ENCODE results near the gene ABHD16A.

ABHD16A gene

DNA sequence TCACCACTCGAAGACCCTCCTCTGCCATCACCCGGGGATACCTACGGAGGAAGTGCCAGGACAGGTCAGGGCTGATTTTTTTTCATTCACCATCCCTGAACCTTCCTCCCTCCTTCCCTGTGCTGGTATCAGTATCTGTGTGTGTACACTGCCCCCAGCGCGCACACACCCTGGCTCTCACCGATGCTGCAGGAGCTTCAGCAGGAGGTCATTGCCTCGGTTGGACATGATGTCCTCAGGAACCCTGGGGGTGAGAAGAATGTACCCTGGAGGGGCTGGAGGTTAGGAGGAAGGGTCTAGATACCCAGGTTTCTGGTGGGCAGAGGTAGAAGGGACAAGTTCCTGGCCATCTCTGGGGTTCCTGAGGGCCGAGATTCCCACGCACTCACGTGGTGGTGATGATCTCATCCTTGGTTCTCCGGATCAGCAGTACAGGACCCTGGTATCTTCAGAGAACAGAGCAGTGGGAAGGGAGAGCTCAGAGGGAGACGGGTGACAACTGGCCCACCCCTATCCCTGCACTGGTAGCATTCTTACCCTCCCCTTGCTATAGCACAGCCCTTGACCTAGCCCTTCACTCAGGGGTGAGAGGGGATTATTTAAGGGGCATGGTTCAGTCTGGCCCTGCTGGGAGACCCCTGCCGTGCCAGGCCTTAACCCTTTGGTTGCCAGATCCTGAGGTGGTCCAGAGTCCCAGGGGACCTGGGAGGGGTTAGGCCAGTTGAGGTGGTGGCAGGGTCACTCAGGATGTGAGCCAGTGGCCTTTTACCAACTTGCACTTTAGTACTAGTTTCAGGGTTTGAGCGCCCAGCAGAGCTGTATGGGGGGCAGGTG is 15.0 kb downstream of the ABHD16A start:
- no peak for DNase-seq

DNA sequence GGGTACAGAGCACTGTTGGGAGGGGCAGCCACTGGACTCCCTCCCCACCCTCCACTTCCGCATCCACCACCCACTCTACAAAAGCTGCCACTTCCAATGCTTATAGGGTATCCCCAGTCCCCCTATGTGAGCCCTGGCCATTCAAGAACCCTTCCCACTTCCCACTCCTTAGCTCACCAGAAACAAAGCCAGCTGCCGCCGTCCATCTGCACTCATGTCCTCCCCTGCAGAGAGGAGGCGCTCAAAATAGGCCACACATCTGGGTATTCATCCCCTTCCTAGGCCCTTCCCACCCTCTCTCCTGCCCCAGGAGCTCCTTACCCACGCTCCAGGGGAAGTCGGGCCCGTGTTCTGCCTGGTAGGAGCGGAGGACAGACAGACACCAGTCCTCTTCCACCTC is 15.8 kb downstream of the ABHD16A start:
- no peak for DNase-seq

DNA sequence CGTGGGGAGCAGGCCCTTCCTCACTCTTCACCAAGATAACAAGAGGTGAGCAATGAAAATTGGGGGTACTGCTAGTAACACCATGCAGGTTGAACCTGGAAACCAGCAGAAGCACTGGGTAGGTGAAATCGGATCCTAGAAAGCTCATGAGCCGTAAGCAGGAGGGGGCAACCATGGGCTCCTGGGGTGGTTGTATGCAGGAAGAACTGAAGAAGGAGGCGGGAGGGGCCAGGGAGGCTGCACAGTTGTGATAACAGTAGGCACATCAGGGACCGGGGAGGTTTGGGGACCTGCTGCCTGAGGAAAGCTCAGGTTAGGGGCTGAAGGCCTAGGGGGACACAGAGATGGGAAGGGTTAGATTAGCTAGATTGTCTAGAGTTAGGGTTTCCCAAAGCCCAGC is 16.6 kb downstream of the ABHD16A start:
- DNase-seq, result no peak

DNA sequence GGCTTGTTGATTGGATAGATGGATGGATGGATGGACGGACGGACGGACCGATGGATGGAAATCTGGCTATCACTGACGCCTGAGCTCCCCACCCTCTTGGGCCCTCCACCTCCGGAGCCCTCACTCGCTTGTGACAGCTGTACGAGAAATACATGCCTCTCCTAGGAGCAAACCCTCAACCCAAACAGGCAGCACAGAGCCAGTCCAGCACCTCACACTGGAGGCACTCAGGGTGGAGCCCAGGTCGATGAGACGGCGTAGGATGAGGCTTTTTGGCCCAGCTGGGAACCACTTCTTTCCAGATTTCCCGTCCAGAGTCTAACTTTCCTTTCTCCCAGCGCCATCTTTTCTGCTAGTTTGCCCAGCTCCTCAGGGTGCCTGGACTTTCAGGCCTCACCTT is 19.5 kb downstream of the ABHD16A start:
- no peak for DNase-seq

DNA sequence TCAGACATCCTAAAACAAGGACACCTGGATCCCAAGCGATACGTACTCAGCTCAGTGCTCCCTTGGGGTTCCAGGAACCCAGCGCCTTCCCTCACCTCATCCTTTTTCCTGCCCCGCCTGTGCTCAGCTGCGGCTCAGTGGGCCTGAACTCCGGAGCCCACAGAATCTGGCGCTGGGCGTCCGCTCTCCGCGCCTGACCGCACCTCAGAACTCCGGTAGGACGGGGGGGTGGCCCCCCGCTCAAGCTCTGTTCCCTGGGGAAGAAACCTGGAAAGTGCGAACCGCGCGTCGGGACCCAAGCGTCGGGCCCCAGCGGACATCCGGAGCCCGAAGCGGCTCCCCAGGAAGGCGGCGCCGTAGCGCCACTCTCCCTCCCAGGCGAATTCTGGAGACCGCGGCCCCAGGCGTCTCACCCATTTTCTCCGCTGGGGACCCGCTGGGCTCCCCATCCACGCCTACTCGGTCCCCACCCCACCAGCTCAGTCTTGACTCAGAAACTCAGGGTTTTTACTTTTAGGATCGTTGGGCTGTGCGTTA is 21.9 kb downstream of the ABHD16A start:
- DNase-seq, result no peak

DNA sequence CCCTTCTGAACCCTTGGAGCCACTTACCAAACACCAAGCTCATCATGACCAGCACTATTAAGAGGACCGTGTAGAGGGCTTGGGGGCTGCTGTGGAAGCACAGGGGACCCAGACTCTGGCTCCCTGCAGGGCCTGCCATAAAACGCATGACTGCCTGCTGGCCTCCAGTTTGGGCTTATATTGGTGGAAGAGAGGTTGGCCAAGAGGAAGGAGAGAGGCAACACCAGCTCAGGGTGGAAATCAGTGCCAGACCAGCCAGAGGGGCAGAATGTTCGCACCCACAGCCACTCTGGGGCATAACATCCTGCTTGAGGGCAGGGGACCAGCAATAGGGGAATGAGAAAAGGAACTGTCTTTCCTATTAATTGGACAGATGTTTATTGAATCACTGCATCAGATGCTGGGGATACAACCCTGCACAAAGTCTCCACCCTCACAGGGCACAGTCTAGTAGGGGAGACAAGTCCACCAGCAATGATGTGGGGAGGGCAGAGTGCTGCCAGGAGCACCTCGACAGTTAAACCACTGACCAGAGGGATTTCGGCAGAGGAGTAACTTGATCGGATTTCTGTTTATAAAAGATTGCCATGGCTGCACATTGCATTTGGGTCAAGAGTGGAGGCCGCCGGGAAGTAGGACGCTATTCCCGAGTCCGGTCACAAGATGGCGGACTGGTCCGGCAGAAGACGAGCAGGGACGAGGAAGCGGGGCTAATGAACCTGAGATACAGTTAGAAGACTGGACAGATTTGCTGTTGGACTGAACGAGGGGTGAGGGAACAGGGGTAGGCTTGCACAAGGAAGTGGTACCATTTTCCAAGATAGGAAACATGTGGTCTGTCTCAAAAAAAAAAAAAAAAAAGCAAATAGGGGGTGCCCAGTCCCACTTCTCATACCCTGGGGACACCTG is 22.6 kb downstream of the ABHD16A start, which contains the start of gene LY6G5C:
TSS of gene LY6G5C (minus strand) at position 842 of the 909 bp plus-strand sequence. CDS start at position 148, 694 bp downstream.
- peak; percentile 88 for DNase-seq

DNA sequence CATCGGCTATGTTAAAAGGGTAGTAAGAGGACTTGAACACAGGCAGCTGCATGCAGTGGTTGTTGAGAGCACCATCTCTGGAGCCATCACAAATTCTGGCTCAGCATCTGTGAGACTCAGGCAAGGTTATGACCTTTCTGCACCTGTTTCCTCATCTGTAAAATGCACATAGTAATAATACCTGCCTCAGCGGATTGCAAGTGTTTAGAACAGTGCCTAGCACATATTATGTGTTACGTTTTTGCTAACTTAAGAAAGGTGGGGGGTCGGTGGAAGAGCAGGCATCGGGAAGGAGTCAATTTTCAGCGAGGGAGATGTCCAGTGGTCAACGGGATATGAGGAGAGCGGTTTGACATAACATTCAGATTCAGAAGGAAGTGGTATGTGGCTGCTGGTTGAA is 25.2 kb downstream of the ABHD16A start:
- no peak for DNase-seq

DNA sequence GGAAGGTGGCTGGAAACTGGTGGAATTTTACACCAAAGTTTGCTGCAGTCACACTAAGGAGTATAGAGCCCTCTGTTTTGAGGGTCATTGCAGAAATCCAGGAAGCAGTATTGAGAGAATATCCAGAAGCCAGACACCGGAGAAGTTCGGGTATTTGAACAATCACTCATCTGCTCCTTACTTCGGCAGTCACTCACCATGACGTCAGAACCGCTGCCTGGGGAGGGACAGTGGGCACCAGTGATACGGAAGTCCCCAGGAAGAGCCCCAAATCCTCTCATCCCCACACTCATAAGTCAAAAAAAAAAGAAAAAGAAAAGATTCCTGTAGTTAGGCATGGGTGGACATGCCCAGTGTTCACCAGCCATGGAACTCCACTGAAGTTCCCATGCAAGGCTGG is 26.2 kb downstream of the ABHD16A start:
- DNase-seq, result no peak

DNA sequence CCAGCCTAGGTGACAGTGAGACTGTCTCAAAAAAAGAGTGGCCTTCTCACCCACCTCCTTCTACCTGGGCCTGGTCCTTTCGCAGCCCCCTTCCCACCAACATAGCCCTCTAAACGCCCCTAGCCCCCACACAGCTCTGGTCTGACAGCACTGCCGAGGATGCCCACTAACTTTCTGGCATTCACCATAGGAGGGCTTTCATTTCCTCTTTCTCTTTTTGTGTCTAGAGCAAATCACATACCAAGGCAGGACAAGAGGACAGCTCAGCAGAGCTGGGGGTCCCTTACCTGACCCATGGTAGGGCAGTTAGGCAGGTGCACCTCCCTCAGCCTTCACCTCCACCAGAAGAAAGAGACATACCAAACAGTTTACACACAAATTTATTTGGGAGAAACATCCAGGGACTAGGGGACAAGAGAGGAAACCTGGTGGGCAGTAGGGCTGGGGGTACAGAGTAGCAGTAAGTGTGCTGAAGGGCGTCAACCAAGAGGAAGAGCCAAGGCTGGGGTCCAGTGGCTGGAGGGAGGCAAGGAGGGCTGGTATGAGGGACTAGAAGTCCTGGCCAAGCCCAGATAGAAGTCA is 26.7 kb downstream of the ABHD16A start:
- no peak for DNase-seq

DNA sequence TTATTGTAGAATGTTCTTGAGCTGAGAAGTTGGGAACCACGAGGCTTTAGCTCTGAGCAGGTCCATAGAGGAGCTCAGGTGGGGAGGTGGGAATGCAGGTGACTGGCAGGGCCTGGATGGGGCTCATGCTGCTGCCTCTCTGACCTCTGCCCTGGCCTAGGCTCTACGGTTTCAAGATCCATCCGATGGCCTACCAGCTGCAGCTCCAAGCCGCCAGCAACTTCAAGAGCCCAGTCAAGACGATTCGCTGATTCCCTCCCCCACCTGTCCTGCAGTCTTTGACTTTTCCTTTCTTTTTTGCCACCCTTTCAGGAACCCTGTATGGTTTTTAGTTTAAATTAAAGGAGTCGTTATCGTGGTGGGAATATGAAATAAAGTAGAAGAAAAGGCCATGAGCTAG is 33.4 kb downstream of the ABHD16A start, which contains the start of gene LY6G5B:
TSS of gene LY6G5B (plus strand) at position 301 of the 400 bp plus-strand sequence. CDS start 975 bp downstream, outside the sequence.
- no peak for DNase-seq

DNA sequence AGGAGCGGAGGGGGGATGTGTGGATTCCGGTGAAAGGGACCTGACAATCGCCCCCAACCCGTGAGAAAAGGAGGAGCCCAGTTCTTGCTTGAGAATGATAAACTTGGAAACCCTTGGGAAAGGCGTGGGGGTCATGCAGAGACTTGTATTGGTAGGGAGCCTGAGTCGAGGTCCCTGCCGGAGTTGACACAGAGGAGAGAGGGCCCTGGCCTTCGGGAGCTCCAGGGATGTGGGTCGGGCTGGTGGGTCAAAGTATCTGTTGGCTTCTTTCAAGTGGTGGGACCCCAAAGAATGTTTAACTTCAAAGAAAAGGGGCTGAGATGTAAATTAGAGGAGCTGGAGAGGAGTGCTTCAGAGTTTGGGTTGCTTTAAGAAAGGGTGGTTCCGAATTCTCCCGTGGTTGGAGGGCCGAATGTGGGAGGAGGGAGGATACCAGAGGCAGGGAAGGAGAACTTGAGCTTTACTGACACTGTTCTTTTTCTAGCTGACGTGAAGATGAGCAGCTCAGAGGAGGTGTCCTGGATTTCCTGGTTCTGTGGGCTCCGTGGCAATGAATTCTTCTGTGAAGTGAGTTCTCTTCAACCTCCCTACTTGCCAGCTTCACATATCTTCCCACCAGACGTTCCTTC is 36.7 kb downstream of the ABHD16A start:
- no peak for DNase-seq

DNA sequence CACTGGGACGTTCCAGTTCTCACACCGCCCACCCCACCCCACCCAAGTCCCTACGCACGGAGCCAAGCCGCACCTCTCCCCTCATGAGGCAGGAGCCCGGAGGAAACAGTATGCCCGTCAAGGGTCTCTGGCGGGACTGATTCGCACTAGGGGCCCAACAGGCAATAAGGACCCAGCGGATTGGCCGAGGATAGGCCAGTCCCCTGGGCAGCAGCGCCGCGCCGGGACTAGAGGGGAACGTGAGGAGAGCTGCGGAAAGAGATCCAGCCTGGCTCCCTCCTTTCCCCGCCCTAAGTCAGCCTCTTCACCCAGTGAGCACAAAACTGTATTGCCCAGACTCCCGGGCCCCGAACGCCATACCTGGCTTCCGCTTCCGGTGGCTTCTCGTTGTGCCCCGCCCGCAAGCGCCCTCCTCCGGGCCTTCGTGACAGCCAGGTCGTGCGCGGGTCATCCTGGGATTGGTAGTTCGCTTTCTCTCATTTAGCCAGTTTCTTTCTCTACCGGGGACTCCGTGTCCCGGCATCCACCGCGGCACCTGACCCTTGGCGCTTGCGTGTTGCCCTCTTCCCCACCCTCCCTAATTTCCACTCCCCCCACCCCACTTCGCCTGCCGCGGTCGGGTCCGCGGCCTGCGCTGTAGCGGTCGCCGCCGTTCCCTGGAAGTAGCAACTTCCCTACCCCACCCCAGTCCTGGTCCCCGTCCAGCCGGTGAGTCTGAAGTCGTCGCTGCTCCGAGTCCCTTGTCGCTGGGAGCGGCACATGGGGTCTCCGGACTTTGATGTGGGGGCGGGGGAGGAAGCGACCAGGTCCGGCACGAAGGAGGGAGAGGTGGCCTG is 37.4 kb downstream of the ABHD16A start, which contains the start of gene CSNK2B:
TSS of gene CSNK2B (plus strand) at position 580 of the 836 bp plus-strand sequence. CDS start 752 bp downstream, outside the sequence.
- peak; percentile 99 for DNase-seq

DNA sequence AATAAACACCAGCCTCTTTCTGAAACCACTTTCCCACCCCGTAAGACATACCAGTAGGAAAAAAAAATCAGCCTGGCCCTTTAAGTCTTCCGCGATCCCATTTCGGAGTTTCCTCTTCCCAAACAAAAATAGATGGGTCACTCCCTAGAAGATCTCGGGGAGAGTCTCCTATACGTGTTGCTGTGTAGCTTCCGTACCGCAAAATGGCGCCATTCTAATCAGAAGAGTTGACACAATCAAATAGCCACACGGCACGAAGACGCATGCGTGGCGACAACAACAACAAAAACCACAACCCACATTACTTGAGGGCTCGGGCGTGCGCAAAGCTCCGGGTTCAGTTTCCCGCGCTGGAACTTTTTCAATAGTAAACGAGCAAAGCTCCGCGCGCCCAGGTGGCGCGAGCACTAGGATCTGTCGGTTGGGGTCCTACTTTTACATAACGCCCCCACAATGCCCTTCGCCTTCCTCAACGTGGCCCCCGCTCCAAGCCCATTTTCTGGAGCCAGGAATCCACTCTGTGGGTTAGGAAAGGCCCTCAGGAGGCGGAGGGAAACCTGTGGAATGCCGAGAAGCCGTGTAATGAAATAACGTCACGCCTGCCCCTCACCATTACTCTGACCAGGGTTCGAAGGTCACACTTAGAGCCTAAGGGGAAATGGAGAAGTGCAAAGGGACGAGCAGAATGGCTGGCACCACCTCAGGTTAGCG is 38.2 kb downstream of the ABHD16A start, which contains the start of gene GPANK1:
TSS of gene GPANK1 (minus strand) at position 208 of the 711 bp plus-strand sequence. CDS start 519 bp downstream, outside the sequence.
- peak; percentile 90 for DNase-seq

DNA sequence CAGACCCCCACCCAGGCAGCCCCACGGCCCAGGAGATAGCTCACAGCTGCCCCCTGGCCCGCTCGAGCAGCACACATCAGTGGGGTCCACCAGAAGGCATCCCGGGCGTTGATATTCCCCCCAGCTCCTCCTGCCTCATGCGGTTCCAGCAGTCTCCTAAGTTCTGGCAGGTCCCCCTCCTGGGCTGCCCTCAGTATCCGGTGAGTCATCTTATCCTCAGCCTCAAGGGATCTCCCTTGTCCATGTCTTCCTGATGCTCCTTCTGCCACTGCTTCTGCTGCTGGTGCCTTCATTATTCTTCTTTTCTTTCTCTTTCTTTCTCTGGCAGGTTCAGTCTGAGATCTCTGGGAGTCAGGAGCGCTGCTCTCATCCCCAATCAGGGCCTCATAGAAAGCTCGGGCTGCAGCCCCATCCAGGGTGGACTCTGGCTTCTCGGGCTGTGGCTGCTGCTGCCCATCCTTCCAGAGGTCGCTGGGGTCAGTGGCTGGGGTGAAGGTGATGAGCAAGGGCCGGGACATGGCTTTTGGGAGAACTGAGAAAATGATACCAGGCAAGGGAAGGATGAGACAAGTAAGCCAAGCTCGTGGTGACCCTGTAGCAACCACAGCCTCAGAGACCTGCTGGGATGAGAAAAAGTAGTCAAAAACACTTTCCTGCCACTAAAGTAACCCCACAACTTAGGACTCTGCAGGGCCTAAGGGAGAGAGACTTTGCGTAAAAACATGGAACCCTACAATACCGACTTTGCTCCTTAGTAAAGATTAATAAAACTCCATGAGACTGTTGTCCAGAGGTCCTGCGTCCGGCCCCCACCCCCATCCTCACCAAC is 38.9 kb downstream of the ABHD16A start:
- DNase-seq, result no peak

DNA sequence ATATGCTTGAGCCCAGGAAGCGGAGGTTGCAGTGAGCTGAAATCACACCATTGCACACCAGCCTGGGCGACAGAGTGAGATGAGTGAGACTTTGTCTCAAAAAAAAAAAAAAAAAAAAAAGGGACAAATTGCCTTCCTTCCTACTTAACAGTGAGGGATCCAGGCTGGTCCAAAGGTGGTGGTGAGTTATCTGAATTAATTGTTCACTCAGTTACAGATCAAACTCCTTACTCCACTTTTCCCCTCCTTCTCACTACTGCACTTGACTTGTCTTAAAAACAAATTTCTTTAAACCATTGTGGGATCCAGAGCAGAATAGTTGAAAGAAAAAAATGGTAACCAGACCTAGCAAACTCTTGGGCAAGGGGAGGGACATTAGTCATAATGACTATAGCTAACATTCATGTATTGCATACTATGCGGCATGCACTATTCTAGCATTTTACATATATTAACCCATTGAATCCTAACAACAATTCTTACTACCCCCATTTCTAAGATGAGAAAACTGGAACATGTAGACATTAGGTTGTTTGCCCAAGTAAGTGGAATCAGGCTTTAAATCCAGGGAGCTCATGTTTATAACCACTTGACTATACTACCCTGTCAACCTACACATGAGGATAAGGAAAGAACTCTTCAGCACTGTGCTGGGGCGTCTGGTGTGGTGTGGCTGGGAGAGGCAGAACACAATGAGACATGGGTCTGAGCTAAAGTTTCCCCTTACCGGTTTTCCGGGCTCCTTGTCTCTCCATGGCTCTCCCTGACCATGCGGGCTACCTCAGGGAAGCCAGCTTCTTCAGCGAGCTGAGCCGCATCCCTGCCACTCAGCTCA is 39.8 kb downstream of the ABHD16A start:
- no peak for DNase-seq

DNA sequence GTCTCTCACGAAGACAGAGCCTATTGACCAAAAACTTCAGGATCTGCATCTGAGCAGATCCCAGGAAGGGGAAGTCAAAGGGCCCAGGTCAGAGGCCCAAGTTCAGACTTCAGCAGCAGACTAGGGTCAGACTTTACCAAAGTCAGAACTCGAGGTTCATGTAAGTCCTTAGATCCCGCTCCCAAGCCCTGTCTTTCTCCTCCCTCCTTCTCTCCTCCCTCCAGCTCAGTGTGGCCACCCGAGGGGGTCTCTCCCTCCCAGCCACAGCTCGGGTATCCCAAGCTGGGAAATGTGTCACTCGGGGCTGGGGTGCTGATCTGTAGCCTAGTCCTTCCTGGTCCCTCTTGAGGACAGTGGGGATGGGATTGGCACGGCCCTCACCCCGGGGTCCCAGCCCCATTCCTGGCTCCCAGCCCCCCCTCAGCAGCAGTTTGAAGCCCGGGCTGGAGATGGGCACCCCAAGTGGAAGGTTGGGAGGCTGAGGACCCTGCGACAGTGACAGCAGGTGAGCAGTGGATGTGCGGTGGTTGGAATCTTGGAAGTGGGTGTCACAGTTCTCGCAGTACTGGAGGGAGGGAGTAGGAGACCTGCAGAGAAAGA is 40.9 kb downstream of the ABHD16A start:
- no peak for DNase-seq

DNA sequence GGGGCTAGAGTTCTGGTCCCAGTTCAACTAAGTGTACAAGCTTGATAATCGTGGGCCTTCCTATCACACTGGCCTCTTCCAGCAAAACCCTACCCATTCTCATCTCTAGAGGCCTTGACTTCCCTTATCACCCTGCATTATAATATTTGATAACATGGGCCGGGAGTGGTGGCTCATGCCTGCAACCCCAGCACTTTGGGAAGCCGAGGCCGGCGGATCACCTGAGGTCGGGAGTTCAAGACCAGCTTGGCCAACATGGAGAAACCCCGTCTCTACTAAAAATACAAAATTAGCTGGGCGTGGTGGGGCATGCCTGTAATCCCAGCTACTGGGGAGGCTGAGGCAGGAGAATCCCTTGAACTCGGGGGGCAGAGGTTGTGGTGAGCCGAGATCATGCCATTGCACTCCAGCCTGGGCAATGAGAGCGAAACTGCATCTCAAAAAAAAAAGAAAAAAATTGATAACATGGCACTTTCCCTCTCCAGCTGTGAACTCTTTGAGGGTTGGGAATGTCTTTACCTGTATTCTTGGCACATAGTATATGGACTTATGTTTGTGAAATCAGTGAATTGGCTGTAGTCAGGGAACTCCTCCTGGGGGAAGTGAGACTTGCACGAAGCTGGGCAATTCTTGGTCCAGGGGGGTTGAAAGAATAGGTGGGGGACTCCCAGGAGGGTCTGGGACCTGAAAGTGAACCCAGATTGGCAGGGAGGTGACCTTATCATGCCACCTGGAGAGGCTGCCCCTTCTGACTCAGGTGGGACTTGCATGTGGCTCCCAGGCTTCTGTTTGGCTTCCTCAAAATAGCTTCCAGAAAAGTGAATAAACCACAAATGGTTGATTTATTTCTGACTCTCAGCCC is 41.6 kb downstream of the ABHD16A start:
- DNase-seq, result no peak
